ENCODE measurements around the gene GJB5. TPM values are rescaled to one million over a fixed set of nuclear protein-coding genes. Genes with fewer than 3 reads are reported as not detected.

GJB5 gene
- total RNA-seq, 1 donor from 2014 or later = not detected

DNA sequence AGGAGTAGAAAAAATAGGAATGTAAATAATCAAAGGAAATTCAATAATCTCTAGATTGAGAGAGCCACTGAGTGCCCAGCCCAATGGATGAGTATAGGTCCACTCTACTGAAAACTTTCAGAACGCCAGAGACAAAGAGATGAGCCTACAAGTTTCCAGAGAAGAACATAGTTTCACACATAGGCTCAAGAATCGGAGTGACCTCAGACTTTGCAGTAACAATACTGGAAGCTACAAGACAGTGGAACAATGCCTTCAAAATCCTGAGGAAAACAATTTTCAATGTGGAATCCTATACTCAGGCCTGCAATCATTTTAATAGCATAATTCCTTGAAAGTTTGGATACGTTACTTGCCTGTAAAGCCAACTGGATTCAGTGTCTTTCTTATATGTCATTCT, 48.9 kb downstream of the GJB5 start:
- Mint-ChIP-seq H3K27ac (no peak overlapping the region), H3K9me3 (peaks cover 6% of the 10 kb centered on the region), H3K36me3 (ENCODE audit: low read depth) (peaks cover 5% of the 10 kb centered on the region), H3K4me3 (no peak overlapping the region), H3K27me3 (no peaks in the 10 kb centered on the region), H3K4me1 (no peaks in the 10 kb centered on the region)
- no peak for ATAC-seq (ENCODE audit: low read depth)
- intact Hi-C loops (cut with micrococcal nuclease) = no loop called here
- TF ChIP-seq CTCF (IDR thresholded peaks at IDR 0.05) = no peak
- no peak for DNase-seq
- ChIA-PET CTCF (interaction anchor here (1.7 kb wide), 1 partner anchor 18 kb away, joined by 4 read pairs; no protein-coding TSS in a partner anchor), POLR2A (no interaction called here)

DNA sequence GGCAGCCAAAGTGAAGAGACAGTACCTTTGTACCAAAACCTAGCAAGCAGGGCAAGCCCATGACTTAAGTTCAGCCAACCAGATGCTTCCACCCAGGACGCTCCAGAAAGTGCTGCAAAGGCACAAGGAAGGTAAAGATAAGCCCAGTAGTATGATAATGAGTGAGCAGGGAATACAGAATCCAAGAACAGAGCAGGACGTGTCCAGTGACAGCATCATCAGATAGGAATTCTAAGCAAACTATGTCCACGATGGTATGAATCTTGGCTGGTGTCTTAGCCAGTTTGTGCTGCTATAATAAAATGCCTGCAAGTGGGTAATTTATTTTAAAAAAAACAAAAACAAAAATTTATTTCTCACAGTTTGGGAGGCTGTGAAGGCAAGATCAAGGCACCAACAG, 51.5 kb downstream of the GJB5 start:
- H3K27me3 Mint-ChIP-seq = no peaks in the 10 kb centered on the region
- no peak overlapping the region for H3K4me3 Mint-ChIP-seq
- H3K4me1 Mint-ChIP-seq = no peaks in the 10 kb centered on the region
- ChIA-PET POLR2A (no interaction called here), CTCF (no interaction called here)
- H3K9me3 Mint-ChIP-seq = peaks cover 10% of the 10 kb centered on the region
- no peak for TF ChIP-seq CTCF (IDR thresholded peaks at IDR 0.05)
- intact Hi-C loops (cut with micrococcal nuclease) = no loop called here
- no peak for DNase-seq
- H3K27ac Mint-ChIP-seq = no peak overlapping the region
- ATAC-seq (ENCODE audit: low read depth) = no peak
- peaks cover 5% of the 10 kb centered on the region for H3K36me3 Mint-ChIP-seq (ENCODE audit: low read depth)

Other genes starting within 250 kb of the GJB5 start
- gene GJB4, start 4.7 kb downstream of the GJB5 start, total RNA-seq = not detected in 2 replicates
- not detected in 2 replicates for gene GJB3, start 26.2 kb downstream of the GJB5 start, total RNA-seq
- gene GJA4, start 38.0 kb downstream of the GJB5 start, total RNA-seq = not detected in 2 replicates
- 45.9 and 46.3 TPM in 2 replicates for gene SMIM12, start 104.7 kb downstream of the GJB5 start, total RNA-seq
- 3.9 and 6.0 TPM in 2 replicates for gene DLGAP3, start 174.6 kb downstream of the GJB5 start, total RNA-seq
- gene TMEM35B, start 230.3 kb downstream of the GJB5 start, total RNA-seq = 16.7 and 20.0 TPM in 2 replicates

All from activated B cell treated with CpG ODN at 0.5 μM for 24 hours (primary cell).